HG03196 (cell line): ENCODE data around the gene ABI3BP.

Experiments
- ATAC-seq: cut with Tn5 transposase; IDR thresholded peaks from one replicate; pipeline ENCODE4 v1.9.1; 2021; ENCODE audit not compliant: unreplicated experiment

Gene ABI3BP

GRCh38 chr3:100780071-100780622 is 213.1 kb downstream of the ABI3BP start:
- ATAC-seq, result no peak

- ATAC-seq, result no peak
Measured at GRCh38 chr3:100779480-100779879, 213.7 kb downstream of the ABI3BP start.

GRCh38 chr3:100777271-100777670 is 215.9 kb downstream of the ABI3BP start:
- no peak for ATAC-seq

- no peak for ATAC-seq
Measured at GRCh38 chr3:100776746-100777145, 216.5 kb downstream of the ABI3BP start.

GRCh38 chr3:100776097-100776729 is 217.0 kb downstream of the ABI3BP start:
- ATAC-seq, result no peak

GRCh38 chr3:100775669-100776068 is 217.6 kb downstream of the ABI3BP start:
- ATAC-seq, result no peak

GRCh38 chr3:100775226-100775625 is 218.0 kb downstream of the ABI3BP start:
- ATAC-seq, result no peak

GRCh38 chr3:100769693-100770092 is 223.5 kb downstream of the ABI3BP start:
- ATAC-seq, result no peak

GRCh38 chr3:100766069-100766468 is 227.2 kb downstream of the ABI3BP start:
- no peak for ATAC-seq

- ATAC-seq, result no peak
Measured at GRCh38 chr3:100765437-100765975, 227.7 kb downstream of the ABI3BP start.

GRCh38 chr3:100761951-100762350 is 231.3 kb downstream of the ABI3BP start:
- no peak for ATAC-seq

- no peak for ATAC-seq
Measured at GRCh38 chr3:100761211-100761942, 231.8 kb downstream of the ABI3BP start.

- no peak for ATAC-seq
Measured at GRCh38 chr3:100760377-100760776, 232.8 kb downstream of the ABI3BP start.

GRCh38 chr3:100759950-100760349 is 233.3 kb downstream of the ABI3BP start:
- ATAC-seq, result no peak

- ATAC-seq, result no peak
Measured at GRCh38 chr3:100759159-100759558, 234.1 kb downstream of the ABI3BP start.

GRCh38 chr3:100756441-100756840 is 236.8 kb downstream of the ABI3BP start:
- ATAC-seq, result no peak

- ATAC-seq, result no peak
Measured at GRCh38 chr3:100754563-100755334, 238.5 kb downstream of the ABI3BP start.

- no peak for ATAC-seq
Measured at GRCh38 chr3:100753846-100754245, 239.4 kb downstream of the ABI3BP start.

- no peak for ATAC-seq
Measured at GRCh38 chr3:100748967-100749366, 244.3 kb downstream of the ABI3BP start.

GRCh38 chr3:100748220-100748619 is 245.0 kb downstream of the ABI3BP start:
- no peak for ATAC-seq

GRCh38 chr3:100746092-100746491 is 247.1 kb downstream of the ABI3BP start:
- ATAC-seq, result no peak
